BE2C (cell line): ENCODE measurements around the gene OR7G3. TPM values are rescaled to one million over a fixed set of nuclear protein-coding genes. Genes with fewer than 3 reads are reported as not detected.

Experiments used
- DNase-seq: peaks from one replicate; pipeline ENCODE4 v3.0.0-alpha.2; 2020
- H3K27me3 ChIP-seq: fragments of 250-450 bp; sonication (Bioruptor Pico); 2 replicates; pipeline ENCODE4 v1.5.1; 2020; ENCODE audit warnings: mild to moderate bottlenecking
- H3K36me3 ChIP-seq: fragments of 250-450 bp; sonication (Bioruptor Pico); 2 replicates; pipeline ENCODE4 v1.5.1; 2020; ENCODE audit warnings: mild to moderate bottlenecking
- H3K4me1 ChIP-seq: fragments of 250-450 bp; sonication (Bioruptor Pico); 2 replicates; pipeline ENCODE4 v1.5.1; 2020
- H3K4me3 ChIP-seq: 2 replicates; pipeline ENCODE4 v1.5.1; 2011; ENCODE audit warnings: low read depth, low read length
- H3K9me3 ChIP-seq: fragments of 250-450 bp; sonication (Bioruptor Pico); 2 replicates; pipeline ENCODE4 v1.5.1; 2020
- polyA plus RNA-seq: library from polyadenylated mRNA; unstranded; fragments of >200 nt; gene quantifications from one replicate; pipeline ENCODE4 v1.2.1, GENCODE V29; 2012; ENCODE audit warnings: low read depth, missing spikeins; ENCODE audit not compliant: insufficient read length, insufficient read depth
- TF ChIP-seq, protein P1 (sequence below): IDR thresholded peaks from 2 replicates; pipeline ENCODE4 v1.5.1; 2012; ENCODE audit warnings: mild to moderate bottlenecking, low read depth, low read length

Gene OR7G3
- not detected for polyA plus RNA-seq

DNA sequence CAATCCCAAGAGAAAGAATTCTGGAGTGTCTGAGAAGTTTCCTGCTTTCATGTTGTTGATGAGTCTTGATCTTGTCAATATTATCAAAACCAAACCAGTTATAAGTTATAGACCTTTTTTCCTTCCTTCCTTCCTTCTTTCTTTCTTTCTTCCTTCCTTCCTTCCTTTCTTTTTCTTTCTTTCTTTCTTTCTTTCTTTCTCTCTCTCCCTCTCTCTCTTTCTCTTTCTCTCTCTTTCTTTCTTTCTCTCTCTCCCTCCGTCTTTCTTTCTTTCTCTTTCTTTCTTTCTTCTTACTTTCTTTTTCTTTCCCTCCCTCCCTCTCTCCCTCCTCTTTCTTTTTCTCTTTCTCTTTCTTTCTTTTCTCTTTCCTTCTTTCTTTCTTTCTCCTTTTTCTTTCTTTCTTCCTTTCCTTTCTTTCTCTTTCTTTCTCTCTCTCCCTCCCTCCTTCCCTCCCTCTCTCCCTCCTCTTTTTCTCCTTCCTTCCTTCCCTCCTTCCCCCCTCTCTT is at the start of gene OR7G3:
Gene OR7G3 (minus strand): TSS at position 51 of the 506 bp plus-strand sequence. CDS start 0 bp downstream, at position 51.
- Histone ChIP-seq H3K27me3 (peaks cover 6% of the 10 kb centered on the region), H3K36me3 (no peaks in the 10 kb centered on the region), H3K9me3 (no peaks in the 10 kb centered on the region), H3K4me3 (no peak within 1 kb of the TSS), H3K4me1 (no peaks in the 10 kb centered on the region)
- DNase-seq, result no peak
- TF ChIP-seq, protein P1, sequence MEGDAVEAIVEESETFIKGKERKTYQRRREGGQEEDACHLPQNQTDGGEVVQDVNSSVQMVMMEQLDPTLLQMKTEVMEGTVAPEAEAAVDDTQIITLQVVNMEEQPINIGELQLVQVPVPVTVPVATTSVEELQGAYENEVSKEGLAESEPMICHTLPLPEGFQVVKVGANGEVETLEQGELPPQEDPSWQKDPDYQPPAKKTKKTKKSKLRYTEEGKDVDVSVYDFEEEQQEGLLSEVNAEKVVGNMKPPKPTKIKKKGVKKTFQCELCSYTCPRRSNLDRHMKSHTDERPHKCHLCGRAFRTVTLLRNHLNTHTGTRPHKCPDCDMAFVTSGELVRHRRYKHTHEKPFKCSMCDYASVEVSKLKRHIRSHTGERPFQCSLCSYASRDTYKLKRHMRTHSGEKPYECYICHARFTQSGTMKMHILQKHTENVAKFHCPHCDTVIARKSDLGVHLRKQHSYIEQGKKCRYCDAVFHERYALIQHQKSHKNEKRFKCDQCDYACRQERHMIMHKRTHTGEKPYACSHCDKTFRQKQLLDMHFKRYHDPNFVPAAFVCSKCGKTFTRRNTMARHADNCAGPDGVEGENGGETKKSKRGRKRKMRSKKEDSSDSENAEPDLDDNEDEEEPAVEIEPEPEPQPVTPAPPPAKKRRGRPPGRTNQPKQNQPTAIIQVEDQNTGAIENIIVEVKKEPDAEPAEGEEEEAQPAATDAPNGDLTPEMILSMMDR, result no peak

DNA sequence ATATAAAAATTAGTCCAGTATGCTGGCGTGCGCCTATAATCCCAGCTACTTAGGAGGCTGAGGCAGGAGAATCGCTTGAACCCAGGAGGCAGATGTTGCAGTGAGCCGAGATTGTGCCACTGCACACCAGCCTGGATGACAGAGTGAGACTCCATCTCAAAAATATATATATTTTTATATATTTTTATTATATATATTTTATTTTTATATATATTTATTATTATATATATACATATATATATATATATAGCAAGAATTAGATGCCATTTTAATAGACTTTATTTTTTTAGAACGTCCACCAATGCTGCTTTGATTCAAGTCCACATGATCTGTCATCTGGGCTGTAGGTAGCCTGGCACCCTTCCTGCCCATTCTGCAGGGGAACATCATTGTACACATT is 48.6 kb upstream of the OR7G3 start:
- TF ChIP-seq, protein P1, result no peak
- no peaks in the 10 kb centered on the region for H3K4me1 ChIP-seq
- H3K9me3 ChIP-seq, result no peaks in the 10 kb centered on the region
- peaks cover 6% of the 10 kb centered on the region; the same call in 1 of the 2 replicates for H3K27me3 ChIP-seq
- no peak overlapping the region for H3K4me3 ChIP-seq
- H3K36me3 ChIP-seq, result no peaks in the 10 kb centered on the region
- no peak for DNase-seq

DNA sequence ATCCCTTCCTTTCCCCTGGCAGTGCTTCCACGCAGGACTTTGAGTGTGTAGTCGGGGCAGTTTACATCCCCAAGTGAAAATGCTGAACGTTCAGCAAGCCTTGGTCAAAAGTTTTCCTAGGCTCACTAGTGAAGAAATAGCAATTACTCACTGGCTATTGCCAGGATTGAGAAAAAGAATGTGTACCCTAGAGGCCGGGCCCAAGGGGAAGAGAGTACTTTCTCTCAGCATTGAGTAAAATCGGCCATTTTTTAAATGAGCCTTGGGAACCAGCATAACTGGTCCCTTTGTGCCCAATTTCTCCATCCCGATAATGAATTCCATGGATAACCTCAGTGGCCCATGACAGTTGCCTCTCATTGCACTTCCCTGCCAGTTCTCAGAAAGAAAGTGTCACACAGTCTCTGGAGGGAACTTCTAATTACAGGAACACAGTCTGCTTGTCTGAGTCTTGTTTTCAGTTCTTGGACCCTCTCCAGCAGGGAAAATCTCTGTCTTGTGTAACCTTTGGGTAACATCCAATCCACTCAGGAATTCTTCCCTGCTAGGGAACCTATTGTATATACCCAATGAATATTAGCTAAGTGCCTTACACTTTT is 44.7 kb upstream of the OR7G3 start:
- Histone ChIP-seq H3K36me3 (no peaks in the 10 kb centered on the region), H3K9me3 (no peaks in the 10 kb centered on the region), H3K4me3 (no peak overlapping the region), H3K27me3 (no peaks in the 10 kb centered on the region), H3K4me1 (no peaks in the 10 kb centered on the region)
- no peak for DNase-seq
- TF ChIP-seq, protein P1, result no peak

DNA sequence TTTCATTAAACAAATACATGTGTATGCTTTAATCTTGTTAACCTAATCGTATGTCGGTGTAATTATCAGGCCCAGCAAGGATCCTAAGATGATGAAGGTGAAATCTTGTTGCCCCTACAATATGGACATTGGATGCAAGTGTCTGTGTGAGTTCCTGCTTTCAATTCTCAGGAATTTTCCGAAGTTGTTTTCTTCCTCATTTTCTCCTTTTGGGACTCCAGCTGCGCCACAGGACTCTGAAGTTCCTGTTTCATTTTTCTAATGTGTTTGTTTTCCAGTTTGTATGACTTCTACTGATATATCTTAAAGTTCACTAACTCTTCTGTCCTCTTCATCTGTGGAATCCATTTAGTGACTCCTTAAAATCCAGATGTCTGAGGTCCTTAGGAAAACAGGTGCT is 40.1 kb upstream of the OR7G3 start:
- H3K36me3 ChIP-seq, result peaks cover 28% of the 10 kb centered on the region
- TF ChIP-seq, protein P1, result no peak
- H3K9me3 ChIP-seq, result no peaks in the 10 kb centered on the region
- H3K27me3 ChIP-seq, result no peaks in the 10 kb centered on the region
- DNase-seq, result no peak
- no peak overlapping the region for H3K4me3 ChIP-seq
- no peaks in the 10 kb centered on the region for H3K4me1 ChIP-seq

DNA sequence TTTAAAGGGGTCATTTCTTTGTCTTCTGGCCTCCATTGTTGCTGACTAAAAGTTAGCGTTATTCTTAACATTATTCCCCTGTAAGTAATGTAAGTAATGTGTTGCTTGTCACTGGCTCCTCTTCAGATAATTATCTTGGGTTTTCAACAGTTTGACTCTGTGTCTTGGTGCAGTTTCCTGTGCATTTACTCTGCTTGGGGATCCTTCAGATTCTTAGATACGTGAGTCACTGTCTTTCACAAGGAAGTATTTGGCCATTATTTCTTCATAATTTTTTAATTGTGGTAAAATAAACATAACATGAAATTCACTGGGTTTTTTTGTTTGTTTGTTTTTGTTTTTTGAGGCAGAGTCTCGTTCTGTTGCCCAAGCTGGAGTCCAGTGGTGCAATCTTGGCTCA is 38.5 kb upstream of the OR7G3 start:
- peaks cover 44% of the 10 kb centered on the region for H3K36me3 ChIP-seq

DNA sequence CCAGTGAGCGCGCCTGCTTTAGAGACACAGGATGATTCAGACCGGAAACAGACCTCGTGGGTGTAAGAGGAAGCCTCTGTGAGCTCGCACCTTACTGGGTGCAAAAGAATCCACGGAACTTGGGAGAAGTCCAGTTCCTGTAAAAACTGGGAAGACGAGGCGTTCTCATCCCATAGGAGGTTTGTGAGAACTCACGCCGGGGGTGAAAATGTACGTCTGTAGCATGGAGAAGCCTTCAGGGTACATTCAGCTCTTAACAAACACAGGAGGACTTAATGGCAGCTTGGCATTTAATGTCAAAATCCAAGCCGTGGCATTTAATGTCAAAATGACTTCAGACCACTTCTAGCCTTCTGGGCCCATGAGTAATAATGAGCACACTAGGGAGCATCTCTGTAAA is 34.7 kb upstream of the OR7G3 start:
- TF ChIP-seq, protein P1, result no peak
- Histone ChIP-seq H3K4me3 (no peak overlapping the region), H3K27me3 (no peaks in the 10 kb centered on the region), H3K9me3 (no peaks in the 10 kb centered on the region), H3K4me1 (no peaks in the 10 kb centered on the region), H3K36me3 (peaks cover 78% of the 10 kb centered on the region)
- DNase-seq, result no peak

More for the DNA sequence above, 38.5 kb upstream of the OR7G3 start:
- no peak overlapping the region for H3K4me3 ChIP-seq
- DNase-seq, result no peak
- TF ChIP-seq, protein P1, result no peak
- H3K27me3 ChIP-seq, result no peaks in the 10 kb centered on the region
- no peaks in the 10 kb centered on the region for H3K9me3 ChIP-seq
- no peaks in the 10 kb centered on the region for H3K4me1 ChIP-seq
